ENCODE data around the gene ASB1.

ASB1 gene

DNA sequence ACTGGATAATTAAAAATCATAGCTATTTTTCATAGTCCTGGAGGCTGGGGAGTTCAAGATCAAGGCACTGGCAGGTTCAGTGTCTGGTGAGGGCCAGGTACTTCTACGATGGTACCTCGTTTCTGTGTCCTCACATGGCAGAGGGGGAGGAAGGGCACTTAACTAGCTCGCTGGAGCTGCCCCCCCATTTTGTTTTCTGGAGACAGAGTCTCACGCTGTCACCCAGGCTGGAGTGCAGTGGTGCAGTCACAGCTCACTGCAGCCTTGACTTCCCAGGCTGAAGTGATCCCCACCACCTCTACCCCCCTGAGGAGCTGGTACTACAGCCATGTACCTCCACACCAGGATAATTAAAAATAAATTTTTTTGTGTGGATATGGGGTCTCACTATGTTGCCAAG, 40.3 kb downstream of the ASB1 start:
- no peak for DNase-seq (ENCODE audit: low spot score)

DNA sequence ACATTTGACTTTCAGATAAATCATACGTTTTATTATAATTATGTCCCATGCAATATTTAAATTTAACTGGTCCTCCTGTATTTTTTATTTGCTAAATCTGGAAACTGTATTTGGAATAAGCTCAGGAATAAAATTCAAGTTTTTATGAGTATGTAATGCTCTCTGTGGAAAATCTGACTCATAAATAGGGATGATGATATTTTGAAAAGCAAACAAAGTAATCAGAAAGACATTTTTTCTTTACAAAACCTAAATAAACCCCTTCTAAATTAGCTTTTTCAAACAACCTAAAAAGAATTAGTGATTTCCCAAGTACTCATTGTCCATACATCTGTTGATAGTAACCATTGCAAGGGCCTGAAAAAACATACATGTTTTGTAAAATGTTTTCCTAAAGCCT, 41.1 kb downstream of the ASB1 start:
- DNase-seq (ENCODE audit: low spot score), result no peak

DNA sequence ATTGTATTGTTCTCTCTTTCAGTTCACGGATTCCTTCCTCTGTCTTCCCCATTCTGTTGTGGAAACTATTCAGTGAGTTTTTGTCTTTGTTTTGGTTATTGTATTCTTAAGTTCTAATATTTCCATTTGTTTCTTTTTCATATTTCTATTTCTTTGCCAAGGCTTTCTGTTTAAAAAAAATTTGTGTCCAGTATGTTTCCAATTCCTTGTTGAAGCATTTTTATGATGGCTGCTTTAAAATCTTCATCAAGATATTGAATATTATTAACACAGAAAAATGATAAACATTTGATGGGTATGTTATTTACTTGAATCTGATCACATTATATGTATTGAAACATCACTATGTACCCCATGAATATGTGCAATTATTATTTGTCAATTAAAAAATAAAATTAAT, 42.4 kb downstream of the ASB1 start:
- no peak for DNase-seq (ENCODE audit: low spot score)

DNA sequence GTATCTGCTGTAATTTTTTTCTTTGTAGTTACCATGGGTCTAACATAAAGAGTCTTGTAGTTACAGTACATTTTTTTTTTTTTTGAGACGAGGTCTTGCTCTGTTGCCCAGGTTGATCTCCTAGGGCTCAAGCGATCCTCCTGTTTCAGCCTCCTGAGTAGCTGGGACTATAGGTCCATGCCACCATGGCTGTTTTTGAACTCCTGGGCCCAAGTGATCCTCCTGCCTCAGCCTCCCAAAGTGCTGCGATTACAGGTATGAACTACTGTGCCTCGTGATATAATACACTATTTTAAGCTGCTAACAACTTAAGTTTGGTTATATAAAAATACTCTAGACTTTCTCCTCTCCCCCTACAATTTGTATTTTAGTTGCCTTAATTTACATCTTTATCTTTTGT, 46.3 kb downstream of the ASB1 start:
- no peak for DNase-seq (ENCODE audit: low spot score)

DNA sequence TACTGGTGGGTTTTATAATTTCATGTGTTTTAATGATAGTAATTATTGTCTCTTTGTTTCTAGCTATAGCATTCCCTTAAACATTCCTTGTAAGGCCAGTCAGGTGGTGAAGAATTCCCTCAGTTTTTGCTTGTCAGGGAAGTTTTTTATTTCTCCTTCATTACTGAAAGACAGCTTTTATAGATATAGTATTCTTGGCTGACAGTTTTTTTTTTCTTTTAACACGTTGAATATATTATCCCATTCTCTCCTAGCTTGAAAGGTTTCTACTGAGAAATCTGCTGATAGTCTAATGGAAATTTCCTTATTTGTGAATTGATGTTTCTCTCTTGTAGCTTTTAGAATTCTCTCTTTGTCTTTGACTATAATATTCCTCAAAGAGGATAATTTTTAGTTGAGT, 46.8 kb downstream of the ASB1 start:
- DNase-seq (ENCODE audit: low spot score), result no peak

DNA sequence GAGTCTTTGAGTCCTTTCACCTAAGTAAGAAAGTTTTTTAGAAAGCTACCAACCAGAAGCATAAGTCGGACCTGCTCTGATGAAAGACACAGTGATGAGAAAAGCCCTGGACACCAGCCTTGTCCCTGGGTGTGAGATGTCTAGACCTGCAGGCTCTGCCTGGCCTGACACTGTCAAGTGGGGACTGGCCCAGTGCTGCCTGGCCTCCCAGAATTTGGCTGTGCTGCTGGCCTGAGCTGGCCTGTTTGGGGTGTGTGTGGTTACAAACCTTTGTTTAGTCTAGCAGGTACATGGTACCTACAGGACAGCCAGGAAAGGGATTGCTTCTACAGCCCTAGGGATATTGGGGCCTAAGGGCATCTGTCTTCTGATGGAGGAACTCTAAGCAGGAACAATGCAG, 48.3 kb downstream of the ASB1 start:
- no peak for DNase-seq (ENCODE audit: low spot score)

DNA sequence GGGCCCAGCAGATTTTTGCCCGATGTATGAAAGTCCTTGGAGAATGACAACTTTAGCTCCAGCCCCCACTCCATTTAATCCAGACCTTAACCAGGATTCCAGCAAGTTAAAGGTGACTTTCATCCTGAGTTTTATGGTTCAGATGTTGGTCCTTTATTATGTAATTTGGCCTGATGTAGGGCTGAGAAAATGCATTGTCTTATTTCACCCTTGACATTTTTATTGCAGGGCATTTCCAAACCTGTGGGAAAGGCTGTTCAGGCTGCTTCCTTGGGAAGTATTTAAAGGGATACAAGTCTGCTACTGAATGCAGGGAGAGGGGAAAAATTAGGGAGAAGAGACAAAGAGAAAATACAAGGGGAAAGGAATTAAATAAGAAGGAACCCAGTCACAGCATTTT, 48.8 kb downstream of the ASB1 start:
- DNase-seq (ENCODE audit: low spot score), result no peak

DNA sequence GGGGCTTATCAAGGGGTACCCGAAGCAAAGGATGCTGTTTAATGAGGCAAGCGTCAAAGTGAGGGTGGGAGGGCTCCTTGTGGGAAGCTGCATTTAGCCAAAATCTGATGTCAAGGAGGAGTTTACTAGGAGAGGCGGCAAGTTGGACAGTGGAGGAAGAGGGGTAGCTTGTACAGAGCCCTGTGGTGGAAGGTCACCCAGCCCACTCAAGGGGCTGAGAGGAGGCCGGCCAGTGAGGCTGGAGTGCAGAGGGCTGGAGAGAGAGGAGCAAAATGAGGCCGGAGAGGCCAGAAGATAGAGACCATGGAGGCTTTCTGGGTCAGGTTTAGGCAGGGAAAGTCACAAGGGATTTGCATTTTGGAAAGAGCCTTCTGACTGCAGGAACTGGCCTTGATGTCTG, 49.5 kb downstream of the ASB1 start:
- DNase-seq (ENCODE audit: low spot score), result no peak

DNA sequence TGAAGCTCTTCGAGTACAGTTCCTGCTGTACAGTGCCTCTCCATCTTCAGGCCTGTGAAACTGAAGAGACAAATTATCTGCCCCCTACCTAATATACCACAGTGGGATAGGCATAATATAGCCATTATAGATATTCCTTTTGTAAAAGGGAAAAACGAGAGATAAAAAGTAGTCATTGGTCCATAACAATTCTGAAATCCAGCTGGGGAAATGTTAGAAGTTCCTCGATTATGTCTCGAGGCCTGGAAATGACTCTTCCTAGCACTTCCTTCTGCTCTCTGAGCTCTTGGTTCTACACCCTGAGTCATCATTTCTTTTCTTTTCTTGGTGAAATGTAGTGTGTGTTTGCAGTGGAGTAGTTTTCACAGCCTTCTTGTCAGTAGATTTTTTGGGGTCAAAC, 51.5 kb downstream of the ASB1 start:
- no peak for DNase-seq (ENCODE audit: low spot score)

DNA sequence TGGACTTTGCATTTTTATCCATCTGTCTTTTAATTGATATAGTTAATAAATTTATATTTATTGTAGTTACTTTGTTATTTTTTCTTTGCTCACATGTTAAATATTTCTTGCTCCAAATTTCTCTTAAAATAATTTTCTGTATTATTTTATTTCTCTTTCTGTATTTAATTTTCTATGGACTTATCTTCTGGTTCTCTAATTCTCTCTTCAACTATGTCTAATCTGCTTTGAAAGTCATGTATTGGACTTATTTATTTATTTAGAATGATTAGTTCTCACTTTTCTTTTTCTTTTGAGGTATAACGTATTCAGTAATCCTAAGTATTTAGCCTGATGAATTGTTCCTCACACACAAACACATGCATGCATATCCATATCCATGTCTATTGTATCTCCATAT, 53.1 kb downstream of the ASB1 start:
- no peak for DNase-seq (ENCODE audit: low spot score)

DNA sequence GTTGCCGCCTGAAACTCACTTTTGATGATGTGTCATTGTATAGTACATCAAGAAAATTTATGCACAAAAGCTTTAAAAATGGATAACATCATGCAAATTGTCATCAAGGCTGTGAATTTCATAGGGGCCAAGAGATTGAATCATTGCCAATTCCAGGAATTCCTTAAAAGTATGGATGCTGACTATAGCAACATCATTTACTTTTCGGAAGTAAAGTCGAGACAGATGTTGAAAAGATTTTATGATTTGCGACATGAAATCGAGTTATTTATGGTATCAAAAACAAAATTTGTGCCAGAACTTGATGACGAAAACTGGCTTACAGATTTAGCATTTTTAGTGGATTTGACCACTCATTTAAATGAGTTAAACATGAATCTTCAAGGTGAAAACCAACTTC, 56.3 kb downstream of the ASB1 start:
- no peak for DNase-seq (ENCODE audit: low spot score)

DNA sequence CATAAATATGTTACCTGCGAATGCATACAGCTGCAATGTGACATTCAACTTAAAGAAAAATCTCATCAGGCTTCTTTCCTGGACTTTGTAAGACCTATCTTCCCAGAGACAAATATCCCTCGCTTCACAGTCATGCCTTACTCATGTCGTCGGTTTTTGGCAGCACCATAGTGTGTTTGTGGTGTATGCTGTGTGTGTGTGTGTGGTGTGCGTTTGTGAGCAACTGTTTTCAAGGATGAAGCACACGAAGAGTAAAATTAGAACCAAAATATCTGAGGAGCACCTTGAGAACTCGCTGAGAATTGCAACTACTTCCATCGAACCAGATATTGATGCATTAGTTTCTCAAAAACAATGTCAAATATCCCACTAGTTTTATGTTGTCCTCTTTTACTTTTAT, 56.9 kb downstream of the ASB1 start:
- no peak for DNase-seq (ENCODE audit: low spot score)

DNA sequence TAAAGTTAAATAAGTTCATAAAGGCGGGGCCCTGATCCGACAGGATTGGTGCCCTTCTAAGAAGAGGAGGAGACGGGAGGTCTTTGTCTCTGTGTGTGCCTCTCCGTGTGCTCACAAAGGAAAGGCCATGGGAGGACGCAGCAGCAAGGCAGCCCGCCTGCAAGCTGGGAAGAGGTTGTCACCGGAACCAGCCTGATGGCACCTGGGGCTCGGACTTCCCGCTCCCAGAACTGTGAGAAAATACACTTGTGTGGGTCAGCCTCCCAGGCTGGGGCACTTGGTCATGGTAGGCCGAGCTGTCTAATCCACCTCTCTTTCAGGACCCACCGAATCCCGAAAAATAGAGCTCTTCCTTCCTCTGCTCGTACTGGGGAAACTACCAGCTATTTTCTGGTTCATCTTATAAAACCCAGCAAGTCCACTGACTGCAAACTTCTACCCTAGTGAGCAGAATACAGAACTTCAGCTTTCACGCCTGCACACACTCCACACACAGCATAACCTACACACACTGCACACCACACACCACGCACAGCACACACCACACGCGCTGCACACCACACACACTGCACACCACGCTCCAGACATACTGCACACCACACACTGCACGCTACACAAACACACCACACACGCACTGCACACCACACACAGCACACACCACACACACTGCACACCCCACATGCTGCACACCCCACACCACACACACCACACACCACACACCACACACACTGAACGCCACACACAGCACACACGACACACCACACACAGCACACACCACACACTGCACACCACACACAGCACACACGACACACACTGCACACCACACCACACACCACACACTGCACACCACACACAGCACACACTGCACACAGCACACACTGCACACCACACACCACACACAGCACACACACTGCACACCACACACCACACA, 58.1 kb downstream of the ASB1 start:
- peak; percentile 10 for DNase-seq (ENCODE audit: low spot score)

DNA sequence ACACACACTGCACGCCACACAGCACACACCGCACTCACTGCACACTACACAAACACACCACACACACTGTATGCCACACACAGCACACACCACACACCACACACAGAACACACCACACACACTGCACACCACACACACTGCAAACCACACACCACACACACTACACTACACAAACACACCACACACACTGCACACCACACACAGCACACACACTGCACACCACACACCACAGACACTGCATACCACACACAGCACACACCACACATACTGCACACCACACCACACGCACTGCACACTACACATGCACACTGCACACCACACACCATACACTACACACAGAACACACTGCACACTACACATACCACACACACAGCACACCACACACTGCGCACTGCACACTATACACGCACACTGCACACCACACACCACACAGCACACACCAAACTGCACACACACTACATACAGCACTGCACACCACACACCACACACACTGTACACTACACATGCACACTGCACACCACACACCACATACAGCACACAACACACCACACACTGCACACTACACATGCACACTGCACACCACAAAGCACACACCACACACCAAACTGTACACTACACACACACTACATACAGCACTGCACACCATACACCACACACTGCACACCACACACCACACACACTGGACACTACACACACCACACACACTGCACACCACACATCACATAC, 59.6 kb downstream of the ASB1 start:
- no peak for DNase-seq (ENCODE audit: low spot score)

DNA sequence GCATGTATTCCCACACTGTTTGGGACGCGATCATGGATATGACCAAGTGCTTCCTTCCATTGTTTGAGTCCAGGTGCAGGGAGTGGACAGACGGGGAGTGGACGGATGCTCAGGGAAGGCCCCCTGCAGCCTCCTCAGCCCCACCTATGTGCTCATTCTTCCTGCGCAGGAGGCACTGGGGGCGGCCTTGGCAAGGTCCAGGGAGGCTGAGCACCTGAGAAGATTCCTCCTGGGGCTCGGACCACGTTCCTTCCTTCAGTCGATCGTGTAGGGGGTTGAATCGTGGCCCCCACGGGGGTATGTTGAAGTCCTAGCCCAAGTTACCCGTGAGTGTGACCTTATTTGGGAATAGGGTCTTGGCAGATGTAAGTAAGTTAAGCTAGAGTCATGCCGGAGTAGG, 60.4 kb downstream of the ASB1 start:
- no peak for DNase-seq (ENCODE audit: low spot score)

DNA sequence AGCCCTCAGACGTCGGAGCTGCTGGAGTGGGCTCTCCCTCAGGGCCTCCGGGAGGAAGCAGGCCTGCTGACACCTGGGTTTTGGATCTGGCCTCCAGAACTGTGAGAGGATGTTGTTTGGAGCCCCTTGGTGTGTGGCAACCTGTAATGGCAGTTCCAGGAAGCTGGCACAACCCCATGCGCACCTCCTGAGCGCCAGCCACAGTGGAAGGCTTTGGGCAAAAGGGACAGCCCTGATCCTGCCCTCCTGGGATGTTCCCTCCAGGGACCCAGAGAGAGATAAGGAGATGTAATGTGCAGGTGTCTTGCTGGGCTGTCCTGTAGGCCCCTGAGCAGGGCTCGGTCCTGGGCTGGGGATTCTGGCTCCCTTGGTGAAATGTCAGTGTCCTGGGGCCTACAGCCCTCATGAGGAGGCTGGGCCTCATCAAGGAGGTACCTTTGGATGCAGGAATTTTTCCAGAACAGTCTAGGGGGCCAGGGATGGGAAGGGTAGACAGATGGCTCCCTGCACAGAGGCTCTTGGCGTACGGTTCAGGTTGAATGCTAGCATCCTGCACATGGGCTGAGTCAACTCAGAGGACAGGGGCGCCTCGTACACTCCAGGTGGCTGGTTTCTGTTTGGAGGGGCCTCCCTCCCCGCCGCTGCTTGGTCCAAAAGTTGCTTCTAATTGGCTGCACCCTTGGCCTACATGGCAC, 61.1 kb downstream of the ASB1 start:
- no peak for DNase-seq (ENCODE audit: low spot score)

DNA sequence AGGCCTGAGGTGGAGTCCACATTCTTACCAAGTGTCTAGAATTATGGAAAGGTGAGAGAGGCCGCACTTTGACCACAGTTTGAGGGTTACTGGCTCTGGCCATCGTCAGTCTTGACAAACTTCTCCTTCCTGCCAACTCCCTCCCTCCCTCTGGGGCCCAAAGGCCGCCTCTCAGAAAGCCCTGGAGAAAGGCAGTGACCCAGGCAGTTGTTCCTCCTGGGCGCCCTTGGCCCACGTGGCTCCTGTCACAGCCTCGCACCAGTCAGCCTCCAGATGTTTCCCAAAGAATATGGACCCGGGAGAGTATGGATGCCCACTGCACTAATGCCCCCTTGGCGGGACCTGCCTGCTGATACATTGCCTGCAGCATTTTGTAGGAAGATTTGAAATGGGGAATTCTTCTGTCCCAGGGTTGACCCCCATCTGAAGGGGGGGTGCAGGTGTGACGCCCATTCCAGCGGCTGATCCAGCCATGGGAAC, 61.7 kb downstream of the ASB1 start:
- no peak for DNase-seq (ENCODE audit: low spot score)

DNA sequence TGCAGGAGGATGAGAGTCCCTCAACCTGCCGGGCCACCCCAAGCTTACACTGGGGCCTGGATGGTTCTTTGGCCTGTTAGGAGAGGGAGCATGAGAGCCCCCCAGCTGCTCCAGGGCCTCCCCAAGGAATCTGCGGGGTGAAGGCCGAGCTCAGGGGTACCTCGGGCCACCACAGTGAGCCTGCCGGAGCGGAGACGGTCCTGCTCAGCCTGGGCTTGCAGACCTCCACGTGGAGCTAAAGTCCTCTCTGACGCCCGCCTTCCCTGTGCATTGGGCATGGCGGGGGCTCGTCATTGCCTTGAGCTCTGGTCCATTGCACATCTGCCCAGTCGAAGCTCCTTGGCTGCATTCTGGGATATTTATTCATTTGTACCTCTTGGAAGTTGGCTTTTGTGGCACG, 62.7 kb downstream of the ASB1 start:
- no peak for DNase-seq (ENCODE audit: low spot score)

DNA sequence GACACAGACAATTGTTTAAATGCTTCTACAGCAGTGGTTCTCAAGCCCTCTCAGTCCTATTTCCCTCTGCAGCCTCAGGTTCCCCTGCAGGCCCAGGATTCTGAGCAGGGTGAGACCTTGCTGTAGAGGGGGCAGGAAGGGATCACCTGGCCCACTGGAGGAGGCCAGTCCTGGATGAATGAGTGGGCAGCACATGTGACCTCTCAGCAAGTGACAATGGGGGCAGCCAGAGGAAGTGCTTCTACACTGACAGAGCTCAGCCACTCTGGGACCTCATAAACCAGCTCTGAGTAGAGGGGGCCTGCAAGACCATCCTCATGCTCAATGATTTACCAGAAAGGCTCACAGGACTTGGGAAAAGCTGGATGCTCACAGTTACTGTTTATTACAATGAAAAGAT, 63.2 kb downstream of the ASB1 start:
- DNase-seq (ENCODE audit: low spot score), result no peak

DNA sequence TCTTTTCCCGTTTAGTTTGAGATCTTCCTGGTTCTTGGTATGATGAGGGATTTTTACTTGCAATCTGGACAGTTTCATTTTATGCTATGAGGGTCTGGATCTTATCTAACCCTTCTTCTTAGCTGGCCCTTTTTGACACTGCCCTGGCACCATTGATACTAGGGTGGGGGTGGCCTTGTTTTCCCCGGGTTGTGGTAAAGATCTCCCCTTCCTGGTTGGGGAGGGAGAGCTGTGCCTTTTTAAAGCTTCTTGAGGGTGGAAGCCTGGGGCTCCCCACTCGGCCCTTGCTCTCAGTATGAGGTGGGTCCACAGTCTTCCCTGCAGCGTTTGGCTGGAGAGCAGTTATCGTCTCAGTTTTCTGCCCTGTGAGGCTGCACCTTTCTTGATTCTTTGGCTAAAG, 66.1 kb downstream of the ASB1 start:
- no peak for DNase-seq (ENCODE audit: low spot score)

DNA sequence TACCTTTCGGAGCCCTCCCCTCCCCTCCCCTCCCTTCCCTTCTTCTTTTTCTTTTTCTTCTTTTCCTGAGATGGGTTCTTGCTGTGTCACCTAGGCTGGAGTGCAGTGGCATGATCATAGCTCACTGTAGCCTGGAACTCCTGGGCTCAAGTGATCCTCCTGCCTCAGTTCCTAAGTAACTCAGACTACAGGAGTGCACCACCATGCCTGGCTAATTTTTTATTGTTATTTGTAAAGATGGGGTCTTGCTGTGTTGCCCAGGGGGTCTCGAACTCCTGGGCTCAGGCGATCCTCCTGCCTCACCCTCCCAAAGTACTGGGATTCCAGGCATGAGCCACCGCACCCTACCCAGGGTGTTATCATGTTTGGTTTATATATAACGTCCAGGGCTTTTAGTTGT, 66.7 kb downstream of the ASB1 start:
- DNase-seq (ENCODE audit: low spot score), result no peak

DNA sequence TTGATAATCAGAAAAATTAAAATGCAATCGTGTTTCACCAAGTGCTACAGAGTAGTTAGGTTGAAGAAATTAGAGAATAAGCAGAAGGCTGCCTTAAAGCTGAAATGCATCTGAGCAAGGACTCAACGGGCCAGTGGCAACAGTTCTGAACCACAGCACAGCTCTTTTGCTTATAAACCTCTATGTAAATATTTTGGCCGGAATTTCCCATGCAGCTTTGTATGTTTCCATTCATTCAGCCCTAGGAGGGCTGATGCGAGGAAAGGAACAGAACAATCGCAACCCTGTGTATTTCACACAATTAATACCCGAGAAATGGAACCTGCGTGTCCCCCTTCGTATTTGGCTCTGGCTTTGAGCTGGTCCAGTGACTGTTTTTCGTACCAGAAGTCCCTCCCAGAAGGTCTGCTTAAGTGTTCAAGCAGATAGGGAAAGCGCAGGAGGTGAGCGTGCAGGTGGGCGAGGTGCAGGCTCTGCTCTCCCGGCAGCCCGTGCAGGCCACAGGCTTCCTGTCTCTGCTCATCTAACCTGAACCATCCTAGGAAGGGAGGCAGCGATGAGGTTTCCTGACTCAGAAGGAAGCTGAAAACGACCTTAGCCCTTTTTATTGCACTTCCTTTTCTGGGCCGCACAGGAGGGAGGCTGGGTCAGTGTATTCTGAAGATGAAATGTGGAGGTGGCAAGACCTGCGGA, 67.3 kb downstream of the ASB1 start:
- DNase-seq (ENCODE audit: low spot score), result no peak
